Omental fat pad (tissue), 4 donors: ENCODE measurements around the gene FBLN5. TPM values are rescaled to one million over a fixed set of nuclear protein-coding genes. Genes with fewer than 3 reads are reported as not detected.
"Not testable (repeated sequence)": the region's sequence is repeated elsewhere in the genome, so short reads cannot be mapped to it uniquely, and the experiment has no call there.

Source experiments
- ATAC-seq: fragments of 150-250 bp; one replicate; pipeline ENCODE4 v1.9.1; 2016; ENCODE audit warnings: mild to moderate bottlenecking, moderate library complexity; ENCODE audit not compliant: low FRiP score
- DNase-seq: peaks from one replicate; pipeline ENCODE4 v3.0.0-alpha.2; 2019; ENCODE audit warnings: low spot score
- CTCF ChIP-seq, 3 donors: fragments of 450-650 bp; IDR thresholded peaks; one replicate each; pipeline ENCODE4 v1.5.1; 2016 to 2017; ENCODE audit warnings: antibody characterized with exemption in 3 of 3, mild to moderate bottlenecking in 3 of 3, moderate library complexity in 2 of 3
- total RNA-seq, 4 donors: library from RNA; depleted of rRNA; stranded (reverse); fragments of >200 nt; gene quantifications; one replicate each; pipeline ENCODE4 v1.1.0, GENCODE V29; 2016

The FBLN5 gene
- total RNA-seq, 4 donors from 2014 or later, result 119 to 282 (median 171) TPM

- no peak for DNase-seq
- ATAC-seq, result no peak
- no peak for TF ChIP-seq CTCF (IDR thresholded peaks at IDR 0.05)
Observed at GRCh38 chr14:91901449-91902226, 45.9 kb downstream of the FBLN5 start.

GRCh38 chr14:91899806-91900205, 47.7 kb downstream of the FBLN5 start:
- no peak for ATAC-seq
- no peak for TF ChIP-seq CTCF (IDR thresholded peaks at IDR 0.05)
- no peak for DNase-seq

GRCh38 chr14:91899213-91899612, 48.3 kb downstream of the FBLN5 start:
- no peak for TF ChIP-seq CTCF (IDR thresholded peaks at IDR 0.05)
- ATAC-seq (no peak), DNase-seq (no peak)

- TF ChIP-seq CTCF (IDR thresholded peaks at IDR 0.05), result no peak
- ATAC-seq (no peak), DNase-seq (no peak)
Observed at GRCh38 chr14:91898372-91898771, 49.1 kb downstream of the FBLN5 start.

- not testable (repeated sequence) for DNase-seq, ATAC-seq
Observed at GRCh38 chr14:91897716-91898115, 49.8 kb downstream of the FBLN5 start.

- no peak for DNase-seq
- no peak for TF ChIP-seq CTCF (IDR thresholded peaks at IDR 0.05)
Observed at GRCh38 chr14:91897106-91897701, 50.3 kb downstream of the FBLN5 start.

GRCh38 chr14:91896419-91896818, 51.1 kb downstream of the FBLN5 start:
- no peak for TF ChIP-seq CTCF (IDR thresholded peaks at IDR 0.05)
- DNase-seq (no peak), ATAC-seq (no peak)

More at GRCh38 chr14:91897106-91897701, 50.3 kb downstream of the FBLN5 start:
- no peak for ATAC-seq
